Mesodermal cell (in vitro differentiated cells): ENCODE measurements around the gene PTPN4.
"Not testable (repeated sequence)": the region's sequence is repeated elsewhere in the genome, so short reads cannot be mapped to it uniquely, and the experiment has no call there.

Experiments
- H3K27ac ChIP-seq: 2 replicates; pipeline ENCODE4 v1.7.0; 2013; ENCODE audit warnings: mild to moderate bottlenecking, low read depth, low read length, moderate library complexity; ENCODE audit not compliant: severe bottlenecking
- H3K36me3 ChIP-seq: 2 replicates; pipeline ENCODE4 v1.7.1; 2013; ENCODE audit warnings: mild to moderate bottlenecking, low read length, moderate library complexity; ENCODE audit not compliant: control insufficient read depth, insufficient read depth
- H3K4me1 ChIP-seq: one replicate; pipeline ENCODE4 v1.7.1; 2013; ENCODE audit warnings: mild to moderate bottlenecking, low read length; ENCODE audit not compliant: insufficient read depth, control insufficient read depth, poor library complexity, severe bottlenecking
- H3K4me3 ChIP-seq: 2 replicates; pipeline ENCODE4 v1.7.0; 2013; ENCODE audit warnings: low read length, control low read depth, mild to moderate bottlenecking; ENCODE audit not compliant: insufficient read depth, poor library complexity, severe bottlenecking; ENCODE audit errors: extremely low read depth
- H3K9me3 ChIP-seq: 2 replicates; pipeline ENCODE4 v1.7.1; 2013; ENCODE audit warnings: mild to moderate bottlenecking, low read length, moderate library complexity; ENCODE audit not compliant: control insufficient read depth
- WGBS, 2 experiments: methylation state at CpG; one replicate each; pipeline ENCODE4 v1.1.5; 2013; ENCODE audit warnings: missing lambda C conversion rate in 2 of 2; ENCODE audit not compliant: insufficient coverage in 2 of 2; 5-methylcytosine and 5-hydroxymethylcytosine counted together

Gene PTPN4

GRCh38 chr2:119996148-119996547, 236.4 kb downstream of the PTPN4 start:
- Histone ChIP-seq H3K27ac (no peak overlapping the region), H3K4me3 (no peak overlapping the region), H3K9me3 (no peaks in the 10 kb centered on the region), H3K4me1 (no peaks in the 10 kb centered on the region), H3K36me3 (no peaks in the 10 kb centered on the region)
- 95% methylated on average over 2 of the region's 3 CpGs; no CpG with 5 or more reads in 1 of the 2 experiments for WGBS, 2 experiments

DNA sequence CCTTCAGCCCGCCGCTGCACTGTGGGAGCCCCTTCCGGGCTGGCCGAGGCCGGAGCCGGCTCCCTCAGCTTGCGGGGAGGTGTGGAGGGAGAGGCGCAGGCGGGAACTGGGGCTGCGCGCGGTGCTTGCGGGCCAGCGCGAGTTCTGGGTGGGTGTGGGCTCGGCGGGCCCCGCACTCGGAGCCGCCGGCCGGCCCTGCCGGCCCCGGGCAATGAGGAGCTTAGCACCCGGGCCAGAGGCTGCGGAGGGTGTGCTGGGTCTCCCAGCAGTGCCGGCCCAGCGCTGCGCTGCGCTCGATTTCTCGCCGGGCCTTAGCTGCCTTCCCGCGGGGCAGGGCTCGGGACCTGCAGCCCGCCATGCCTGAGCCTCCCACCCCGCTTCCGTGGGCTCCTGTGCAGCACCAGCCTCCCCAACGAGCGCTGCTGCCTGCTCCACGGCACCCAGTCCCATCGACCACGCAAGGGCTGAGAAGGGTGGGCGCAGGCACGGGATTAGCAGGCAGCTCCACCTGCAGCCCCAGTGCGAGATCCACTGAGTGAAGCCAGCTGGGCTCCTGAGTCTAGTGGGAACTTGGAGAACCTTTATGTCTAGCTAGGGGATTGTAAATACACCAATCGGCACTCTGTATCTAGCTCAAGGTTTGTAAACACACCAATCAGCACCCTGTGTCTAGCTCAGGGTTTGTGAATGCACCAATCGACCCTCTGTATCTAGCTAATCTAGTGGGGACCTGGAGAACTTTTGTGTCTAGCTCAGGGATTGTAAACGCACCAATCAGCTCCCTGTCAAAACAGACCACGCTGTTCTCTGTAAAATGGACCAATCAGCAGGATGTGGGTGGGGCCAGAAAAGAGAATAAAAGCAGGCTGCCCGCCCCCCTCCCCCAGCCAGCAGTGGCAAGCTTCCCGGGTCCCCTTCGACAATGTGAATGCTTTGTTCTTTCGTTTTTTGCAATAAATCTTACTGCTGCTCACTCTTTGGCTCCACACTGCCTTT, 237.5 kb downstream of the PTPN4 start:
- not testable (repeated sequence) for H3K36me3 ChIP-seq, H3K4me1 ChIP-seq, H3K4me3 ChIP-seq, H3K27ac ChIP-seq, H3K9me3 ChIP-seq
- WGBS, 2 experiments, result 97% methylated on average over 32 to 53 of the region's 55 CpGs

DNA sequence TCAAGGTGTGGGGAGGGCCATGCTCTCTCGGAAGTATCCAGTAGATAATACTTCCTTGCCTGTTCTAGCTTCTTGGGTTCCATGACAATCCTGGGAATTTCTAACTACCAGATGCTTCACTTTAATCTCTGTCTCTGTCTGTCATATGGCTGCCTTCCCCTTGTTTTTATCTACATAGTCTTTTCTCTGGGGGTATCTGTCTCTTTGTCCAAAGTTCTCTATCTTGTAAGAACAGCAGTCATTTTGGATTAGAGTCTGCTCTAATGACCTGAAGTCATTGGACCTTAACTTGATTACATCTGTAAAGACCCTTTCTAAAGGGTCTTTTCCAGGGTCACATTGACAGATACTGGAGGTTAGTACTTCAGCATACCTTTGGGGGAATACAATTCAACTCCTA, 241.7 kb downstream of the PTPN4 start:
- Histone ChIP-seq H3K36me3 (no peaks in the 10 kb centered on the region), H3K9me3 (no peaks in the 10 kb centered on the region), H3K4me1 (no peaks in the 10 kb centered on the region), H3K4me3 (no peak overlapping the region), H3K27ac (no peak overlapping the region)
- 88 to 100% methylated on average over 1 of the region's 1 CpG for WGBS, 2 experiments

DNA sequence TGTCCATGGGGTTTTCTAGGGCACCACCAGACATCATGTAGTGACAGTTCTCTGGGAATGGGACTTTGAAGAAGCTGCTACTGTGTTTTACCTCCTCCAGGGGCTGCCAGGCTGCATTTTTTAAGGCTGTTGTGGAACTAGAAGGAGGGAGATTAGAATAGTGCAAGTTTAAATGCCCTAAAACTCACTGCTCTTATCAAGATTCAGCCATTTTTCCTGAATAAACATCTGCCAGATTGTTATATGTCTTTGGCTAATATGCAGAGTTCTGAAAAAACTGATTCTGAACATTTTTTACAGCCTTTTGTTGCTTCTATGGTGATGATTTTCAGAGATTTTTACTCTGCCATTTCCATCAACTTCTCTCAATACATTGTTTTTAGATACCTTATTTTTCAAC, 244.5 kb downstream of the PTPN4 start:
- Histone ChIP-seq H3K4me3 (no peak overlapping the region), H3K9me3 (no peaks in the 10 kb centered on the region), H3K36me3 (no peaks in the 10 kb centered on the region), H3K27ac (no peak overlapping the region), H3K4me1 (no peaks in the 10 kb centered on the region)

- 92 to 94% methylated on average over 9 to 10 of the region's 11 CpGs for WGBS, 2 experiments
- Histone ChIP-seq H3K36me3 (no peaks in the 10 kb centered on the region), H3K4me3 (no peak overlapping the region), H3K27ac (no peak overlapping the region), H3K9me3 (no peaks in the 10 kb centered on the region), H3K4me1 (no peaks in the 10 kb centered on the region)
These were observed 246.3 kb downstream of the PTPN4 start for GRCh38 chr2:120005834-120006521.

DNA sequence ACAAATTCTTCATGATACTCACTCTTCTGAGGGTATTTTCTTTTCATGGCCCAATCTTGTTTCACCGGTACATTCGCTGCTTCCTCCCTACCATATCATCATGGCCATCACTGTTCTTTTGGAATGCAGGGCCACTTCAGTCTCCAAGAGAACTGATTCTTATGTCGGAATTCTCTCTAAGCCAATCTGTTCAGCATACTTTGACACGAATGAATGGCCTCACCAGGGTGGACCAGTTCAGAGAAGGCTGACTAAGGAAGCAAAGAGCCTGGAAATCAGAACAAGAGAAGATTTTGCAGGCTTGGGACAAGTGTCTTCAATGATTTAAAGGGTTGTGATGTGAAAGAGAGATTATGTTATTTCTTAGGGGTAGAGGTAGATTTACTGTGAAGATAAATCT, 248.1 kb downstream of the PTPN4 start:
- no peaks in the 10 kb centered on the region for H3K9me3 ChIP-seq
- H3K4me1 ChIP-seq, result no peaks in the 10 kb centered on the region
- H3K4me3 ChIP-seq, result no peak overlapping the region
- no peak overlapping the region for H3K27ac ChIP-seq
- 87 to 92% methylated on average over 4 of the region's 4 CpGs for WGBS, 2 experiments
- H3K36me3 ChIP-seq, result no peaks in the 10 kb centered on the region

- H3K4me3 ChIP-seq, result peak overlapping the region; percentile 76
- H3K27ac ChIP-seq, result peak overlapping the region; percentile 81
- H3K36me3 ChIP-seq, result no peaks in the 10 kb centered on the region
- H3K4me1 ChIP-seq, result no peaks in the 10 kb centered on the region
- H3K9me3 ChIP-seq, result no peaks in the 10 kb centered on the region
- WGBS, 2 experiments, result 70 to 72% methylated on average over 6 to 7 of the region's 8 CpGs
These were observed 252.6 kb downstream of the PTPN4 start for GRCh38 chr2:120012363-120012762.

DNA sequence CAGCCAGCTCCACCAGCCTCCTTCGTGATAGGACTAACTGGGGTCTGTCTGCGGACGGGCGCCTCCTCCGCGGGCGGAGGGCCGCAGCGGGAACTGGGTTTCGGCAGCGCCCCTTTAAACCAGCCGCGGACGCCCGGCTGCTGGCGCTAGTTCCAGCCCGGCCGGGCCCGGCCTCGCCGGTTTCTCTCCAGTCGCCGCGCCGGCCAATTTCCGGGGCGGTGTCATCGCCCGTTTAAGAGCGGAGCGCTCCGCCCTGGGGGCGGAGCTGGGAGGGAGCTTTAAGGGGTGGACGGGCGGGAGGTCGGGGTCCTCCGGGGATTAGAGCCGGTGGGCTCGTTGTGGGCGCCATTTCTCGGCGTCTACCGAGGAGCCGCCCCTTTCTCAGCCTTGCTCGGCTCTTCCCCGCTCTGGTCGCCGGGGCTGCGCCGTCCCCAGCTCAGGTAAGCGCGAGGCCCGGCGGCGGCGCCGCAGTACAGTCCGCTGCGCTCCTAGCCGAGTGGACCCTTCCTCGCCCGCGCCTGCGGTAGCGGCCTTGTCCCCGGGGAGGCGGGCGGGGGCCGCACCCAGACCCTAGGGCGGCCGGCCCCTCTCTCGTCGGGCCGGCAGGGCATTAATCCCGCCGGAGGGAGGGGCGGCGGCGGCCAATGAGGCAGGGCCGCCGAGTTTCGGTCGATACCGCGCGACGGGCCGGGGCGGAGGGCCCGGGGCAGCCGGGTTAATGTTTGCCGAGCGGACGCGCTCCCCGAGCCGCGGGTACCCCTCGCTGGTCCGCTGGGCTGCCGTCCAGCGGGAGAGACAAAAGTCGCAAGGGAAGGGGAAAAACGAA, 253.3 kb downstream of the PTPN4 start, which contains the start of gene EPB41L5:
EPB41L5 (plus strand) TSS at position 307 of the 826 bp plus-strand sequence. CDS start 6,008 bp downstream, outside the sequence.
- WGBS, 2 experiments, result 0 to 1% methylated on average over 90 to 96 of the region's 104 CpGs
- Histone ChIP-seq H3K4me1 (no peaks in the 10 kb centered on the region), H3K36me3 (no peaks in the 10 kb centered on the region), H3K27ac (peak within 1 kb of the TSS; percentile 81), H3K4me3 (peak within 1 kb of the TSS; percentile 76), H3K9me3 (no peaks in the 10 kb centered on the region)

DNA sequence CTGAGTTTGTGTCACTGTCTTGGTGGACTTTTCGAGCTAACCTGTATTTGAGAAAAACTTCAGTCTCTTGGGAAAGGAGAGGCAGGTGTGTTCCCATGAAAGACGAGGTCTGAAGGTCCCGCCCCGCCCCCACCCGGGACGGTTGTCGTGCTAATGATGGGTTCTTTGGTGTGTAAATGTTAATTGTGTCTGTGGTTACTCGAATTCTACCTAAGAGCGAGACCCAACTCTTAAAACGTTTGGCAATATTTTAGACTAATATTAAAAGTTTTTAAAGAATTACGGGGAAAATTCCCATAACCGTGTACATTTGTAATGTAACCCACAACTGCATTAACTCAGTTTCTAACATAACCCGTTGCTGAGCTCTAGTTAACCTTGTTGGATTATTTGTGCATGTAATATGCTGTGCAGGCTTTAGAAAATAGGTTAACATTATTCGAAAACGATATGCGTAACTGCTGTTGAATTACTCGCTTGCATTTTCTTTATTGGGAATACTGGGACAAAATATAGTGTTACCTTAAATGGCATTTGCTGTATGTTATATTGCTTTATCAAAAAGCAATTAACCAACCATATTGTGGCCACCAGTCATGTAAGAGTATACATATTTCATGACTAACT, 254.0 kb downstream of the PTPN4 start:
- H3K36me3 ChIP-seq, result no peaks in the 10 kb centered on the region
- H3K27ac ChIP-seq, result no peak overlapping the region
- H3K4me3 ChIP-seq, result peak overlapping the region; percentile 76
- no peaks in the 10 kb centered on the region for H3K9me3 ChIP-seq
- no peaks in the 10 kb centered on the region for H3K4me1 ChIP-seq
- 18 to 19% methylated on average over 8 to 10 of the region's 17 CpGs for WGBS, 2 experiments
